OCI-LY1 (cell line): ENCODE measurements around the gene BFSP1.

Experiments used
- EZH2 ChIP-seq: fragments of 200-600 bp; sonication (generic), shearing (Covaris generic); IDR thresholded peaks from 2 replicates; pipeline ENCODE4 v1.8.0; 2017; ENCODE audit warnings: borderline replicate concordance, mixed run types, mild to moderate bottlenecking, antibody characterized with exemption, low read length, moderate library complexity, mixed read lengths
- TF ChIP-seq, protein P1 (sequence below): fragments of 200-600 bp; sonication (generic), shearing (Covaris generic); IDR thresholded peaks from 2 replicates; pipeline ENCODE4 v1.5.1; 2017; ENCODE audit warnings: mild to moderate bottlenecking, antibody characterized with exemption, low read length, moderate library complexity, mixed read lengths

DNA sequence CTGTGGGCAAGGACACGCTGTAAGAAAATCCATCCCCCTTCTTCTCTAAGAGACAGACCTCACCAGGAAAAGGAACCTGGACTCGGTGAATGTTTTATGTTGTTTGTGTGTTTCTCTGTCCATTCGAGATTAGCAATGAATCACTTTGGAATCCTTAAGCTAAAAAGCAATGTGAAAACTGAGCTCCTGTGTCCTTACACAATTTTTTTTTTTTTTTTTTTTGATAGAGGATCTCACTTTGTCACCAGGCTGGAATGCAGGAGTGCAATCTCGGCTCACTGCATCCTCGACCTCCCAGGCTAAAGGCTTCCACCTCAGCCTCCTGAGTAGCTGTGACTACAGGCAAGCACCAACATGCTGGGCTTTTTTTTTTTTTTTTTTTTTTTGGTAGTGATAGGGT lies 32.1 kb downstream of the BFSP1 start:
- TF ChIP-seq, protein P1, sequence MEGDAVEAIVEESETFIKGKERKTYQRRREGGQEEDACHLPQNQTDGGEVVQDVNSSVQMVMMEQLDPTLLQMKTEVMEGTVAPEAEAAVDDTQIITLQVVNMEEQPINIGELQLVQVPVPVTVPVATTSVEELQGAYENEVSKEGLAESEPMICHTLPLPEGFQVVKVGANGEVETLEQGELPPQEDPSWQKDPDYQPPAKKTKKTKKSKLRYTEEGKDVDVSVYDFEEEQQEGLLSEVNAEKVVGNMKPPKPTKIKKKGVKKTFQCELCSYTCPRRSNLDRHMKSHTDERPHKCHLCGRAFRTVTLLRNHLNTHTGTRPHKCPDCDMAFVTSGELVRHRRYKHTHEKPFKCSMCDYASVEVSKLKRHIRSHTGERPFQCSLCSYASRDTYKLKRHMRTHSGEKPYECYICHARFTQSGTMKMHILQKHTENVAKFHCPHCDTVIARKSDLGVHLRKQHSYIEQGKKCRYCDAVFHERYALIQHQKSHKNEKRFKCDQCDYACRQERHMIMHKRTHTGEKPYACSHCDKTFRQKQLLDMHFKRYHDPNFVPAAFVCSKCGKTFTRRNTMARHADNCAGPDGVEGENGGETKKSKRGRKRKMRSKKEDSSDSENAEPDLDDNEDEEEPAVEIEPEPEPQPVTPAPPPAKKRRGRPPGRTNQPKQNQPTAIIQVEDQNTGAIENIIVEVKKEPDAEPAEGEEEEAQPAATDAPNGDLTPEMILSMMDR, result no peak
- no peak for TF ChIP-seq EZH2
